Stimulated activated CD4-positive, alpha-beta T cell treated with anti-CD3 and anti-CD28 coated beads, Interleukin-15, amount 100 ng/mL, for 24 hours (primary cell): ENCODE results near the gene SUPT6H.
A peak's percentile ranks its signal among the peaks of the same experiment; 100 is the strongest.

Experiments used
- DNase-seq: peaks from one replicate; pipeline ENCODE4 v3.0.0-alpha.2; 2020

Gene SUPT6H

DNA sequence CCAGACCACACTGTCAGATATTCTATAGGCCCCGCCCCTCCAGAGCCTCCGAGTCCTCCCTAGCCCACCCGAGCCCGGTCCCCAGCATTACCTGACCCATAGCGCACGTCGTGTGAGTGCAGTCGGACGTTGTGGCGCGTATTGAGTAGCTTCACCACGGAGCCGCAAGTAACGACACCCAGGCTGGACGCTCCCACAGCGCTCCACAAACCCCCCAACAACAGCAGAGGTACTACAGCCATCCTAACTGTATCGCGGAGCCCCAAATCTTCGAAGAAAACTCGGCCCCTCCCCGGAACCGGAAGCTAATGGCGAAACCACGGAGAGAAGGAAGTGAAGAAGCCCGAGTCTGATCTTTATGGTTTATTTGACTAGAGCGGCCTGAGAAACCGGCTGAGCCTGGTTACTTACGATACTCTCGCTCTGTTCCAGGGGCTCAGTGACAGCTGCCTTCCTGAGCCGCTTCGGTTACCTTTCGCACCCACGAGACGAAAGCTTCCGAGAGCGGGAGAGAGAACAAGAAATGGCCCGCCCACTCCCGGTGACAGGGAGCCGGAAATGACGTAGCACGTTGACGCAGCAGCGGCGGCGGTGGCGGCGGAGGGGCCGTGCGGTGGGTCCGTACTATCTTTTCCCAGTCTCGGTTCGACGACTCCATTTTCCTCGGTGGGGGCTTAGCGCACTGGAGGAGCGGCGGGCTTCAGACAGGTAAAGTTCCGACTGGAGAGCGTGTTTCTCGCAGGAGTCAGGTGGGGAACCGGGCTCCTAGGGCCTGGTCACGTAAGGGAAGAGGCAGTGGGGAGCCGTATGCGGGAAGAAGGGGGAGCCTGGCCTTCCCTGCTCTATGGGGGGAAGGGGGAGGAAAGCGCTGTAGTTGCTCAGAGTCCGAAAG, at the start of gene SUPT6H, which contains the start of gene SDF2:
Gene SUPT6H (plus strand): TSS at position 571 of the 892 bp plus-strand sequence. CDS start 11,197 bp downstream, outside the sequence.
Gene SDF2 (minus strand): TSS at position 272 of the 892 bp plus-strand sequence. CDS start 30 bp downstream, at position 242.
- DNase-seq = peak; percentile 97

- DNase-seq = no peak
Measured at GRCh38 chr17:28612531-28612930, 49.5 kb upstream of the SUPT6H start.

GRCh38 chr17:28612936-28613872, 48.8 kb upstream of the SUPT6H start:
- DNase-seq = peak; percentile 42

DNA sequence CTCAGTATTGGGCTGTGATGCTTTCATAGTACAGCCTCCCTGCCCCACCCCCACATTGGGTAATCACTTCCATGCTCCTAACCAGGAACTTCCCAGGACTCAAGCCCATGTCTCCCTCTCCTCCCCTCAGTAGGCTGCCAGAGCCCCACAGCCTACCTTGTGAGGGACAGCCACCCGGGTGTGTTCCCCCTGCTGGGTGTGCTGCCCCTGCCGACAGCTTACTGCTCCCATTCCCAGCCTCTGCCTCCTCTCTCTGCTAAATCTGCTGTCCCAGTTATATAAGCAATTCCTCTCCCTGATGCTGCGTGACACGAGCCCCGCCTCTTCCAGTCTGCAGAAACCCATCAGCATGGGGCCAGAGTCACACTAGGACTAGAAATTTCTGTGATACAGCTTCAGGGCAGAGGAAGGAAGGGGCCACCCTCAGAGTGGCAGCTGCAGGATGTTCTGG, 48.0 kb upstream of the SUPT6H start, which contains the start of gene RSKR:
Gene RSKR (minus strand): TSS at position 255 of the 451 bp plus-strand sequence. CDS start 24 bp downstream, at position 231.
- no peak for DNase-seq

- no peak for DNase-seq
Measured at GRCh38 chr17:28615260-28615940, 46.6 kb upstream of the SUPT6H start.

GRCh38 chr17:28616281-28616680, 45.7 kb upstream of the SUPT6H start:
- no peak for DNase-seq

DNA sequence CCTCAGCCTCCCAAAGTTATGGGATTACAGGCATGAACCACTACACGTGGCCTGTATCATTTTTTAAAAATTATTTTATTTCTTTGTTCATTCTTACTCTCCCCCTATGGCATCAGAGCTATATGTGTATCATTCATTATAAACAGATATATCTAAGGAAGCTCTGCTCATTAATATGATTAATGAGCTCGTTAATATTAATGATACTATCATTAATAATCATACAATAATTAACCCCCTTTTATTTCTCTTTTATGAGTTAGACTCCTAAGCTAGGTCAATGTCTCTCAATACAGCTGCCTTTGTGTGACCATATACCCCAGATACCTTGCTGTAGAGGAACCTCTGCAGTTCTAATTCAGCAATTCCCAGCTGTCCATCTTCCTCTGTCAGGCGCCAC, 43.5 kb upstream of the SUPT6H start:
- DNase-seq = no peak

DNA sequence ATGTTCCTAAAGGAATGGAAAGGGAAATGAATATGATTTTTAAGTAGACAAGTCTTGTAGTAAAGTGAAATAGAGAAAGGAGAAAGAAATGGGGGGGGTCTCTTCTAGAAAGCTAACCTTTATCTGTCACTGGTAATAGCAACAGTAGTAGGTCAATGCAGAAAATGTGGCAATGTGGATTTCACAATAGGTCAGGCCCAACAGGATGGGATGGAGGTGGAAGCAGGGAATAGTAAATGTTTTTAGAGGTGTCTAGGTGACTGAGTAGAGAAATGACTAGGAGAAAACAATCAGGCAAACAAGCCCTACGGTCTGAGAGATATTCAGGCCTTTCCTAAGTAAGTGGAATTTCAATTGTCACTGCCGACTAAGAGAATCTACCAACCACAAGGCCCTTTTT, 42.0 kb upstream of the SUPT6H start:
- DNase-seq = no peak

DNA sequence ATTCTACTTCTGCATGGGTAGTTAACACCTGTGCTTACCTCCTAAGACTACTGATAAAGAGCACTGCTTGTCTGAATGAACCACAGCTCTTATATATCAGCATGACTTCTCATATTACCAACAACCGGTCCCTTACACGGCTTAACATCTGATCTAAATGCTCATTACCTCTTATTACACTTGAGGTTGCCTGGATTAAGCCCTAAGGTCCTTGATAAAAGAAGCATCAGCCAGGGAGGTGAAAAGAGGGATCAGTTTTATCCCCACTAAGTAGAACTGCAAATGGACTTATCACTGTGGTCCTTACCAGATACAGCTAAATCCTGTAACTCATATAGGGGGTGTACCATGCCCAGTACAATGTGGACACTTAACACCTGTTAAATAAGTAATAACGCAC, 39.8 kb upstream of the SUPT6H start:
- DNase-seq = no peak

DNA sequence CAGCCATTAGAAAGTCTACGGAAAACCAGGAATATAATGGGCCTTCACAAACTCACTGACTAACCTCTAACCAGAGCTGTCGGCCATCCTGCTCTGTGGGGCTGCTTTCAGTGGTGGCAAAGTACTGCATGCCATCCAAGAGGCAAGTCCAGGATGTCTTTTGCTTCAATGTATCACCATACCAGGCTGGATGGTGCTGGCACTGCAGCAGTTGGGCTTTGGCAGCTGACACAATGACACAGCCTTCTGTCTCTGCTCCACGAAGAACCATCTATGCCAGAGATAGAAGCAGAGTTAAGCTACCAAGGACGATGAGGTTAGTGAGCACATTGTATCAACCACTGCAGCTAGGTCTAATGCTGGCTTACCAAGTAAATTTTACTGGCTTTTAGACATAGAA, 38.3 kb upstream of the SUPT6H start:
- no peak for DNase-seq

- DNase-seq = no peak
Measured at GRCh38 chr17:28624148-28624547, 37.9 kb upstream of the SUPT6H start.

- DNase-seq = no peak
Measured at GRCh38 chr17:28626818-28627217, 35.2 kb upstream of the SUPT6H start.

GRCh38 chr17:28634206-28634865, 27.7 kb upstream of the SUPT6H start:
- DNase-seq = no peak

DNA sequence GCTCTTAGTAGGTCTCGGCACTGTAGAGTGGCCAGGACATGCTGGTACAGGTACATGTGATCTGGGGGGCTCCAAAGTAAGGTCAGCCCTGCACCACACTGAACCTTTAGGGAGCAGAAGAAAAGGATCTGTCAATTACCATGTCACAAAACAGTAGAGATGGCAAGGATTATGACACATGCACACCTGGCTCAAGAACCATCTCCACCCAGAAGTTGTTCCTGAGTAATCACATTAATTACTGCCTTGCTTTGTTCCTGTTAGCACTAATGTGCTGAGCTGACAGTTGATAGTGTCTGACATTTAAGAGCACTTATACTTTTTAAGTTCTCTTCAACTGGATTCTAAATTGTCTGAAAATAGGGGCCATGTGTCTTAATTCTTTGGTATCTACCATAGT, 26.5 kb upstream of the SUPT6H start:
- DNase-seq = no peak

- DNase-seq = no peak
Measured at GRCh38 chr17:28641579-28641978, 20.4 kb upstream of the SUPT6H start.

- DNase-seq = peak; percentile 57
Measured at GRCh38 chr17:28643983-28644786, 17.8 kb upstream of the SUPT6H start.

- peak; percentile 98 for DNase-seq
Measured at GRCh38 chr17:28644787-28645575, 17.0 kb upstream of the SUPT6H start, which contains the start of gene BLTP2. TSS of gene BLTP2 (minus strand) at chr17:28645158. CDS start at chr17:28645056, 102 bp downstream.

- no peak for DNase-seq
Measured at GRCh38 chr17:28645576-28645939, 16.4 kb upstream of the SUPT6H start.

DNA sequence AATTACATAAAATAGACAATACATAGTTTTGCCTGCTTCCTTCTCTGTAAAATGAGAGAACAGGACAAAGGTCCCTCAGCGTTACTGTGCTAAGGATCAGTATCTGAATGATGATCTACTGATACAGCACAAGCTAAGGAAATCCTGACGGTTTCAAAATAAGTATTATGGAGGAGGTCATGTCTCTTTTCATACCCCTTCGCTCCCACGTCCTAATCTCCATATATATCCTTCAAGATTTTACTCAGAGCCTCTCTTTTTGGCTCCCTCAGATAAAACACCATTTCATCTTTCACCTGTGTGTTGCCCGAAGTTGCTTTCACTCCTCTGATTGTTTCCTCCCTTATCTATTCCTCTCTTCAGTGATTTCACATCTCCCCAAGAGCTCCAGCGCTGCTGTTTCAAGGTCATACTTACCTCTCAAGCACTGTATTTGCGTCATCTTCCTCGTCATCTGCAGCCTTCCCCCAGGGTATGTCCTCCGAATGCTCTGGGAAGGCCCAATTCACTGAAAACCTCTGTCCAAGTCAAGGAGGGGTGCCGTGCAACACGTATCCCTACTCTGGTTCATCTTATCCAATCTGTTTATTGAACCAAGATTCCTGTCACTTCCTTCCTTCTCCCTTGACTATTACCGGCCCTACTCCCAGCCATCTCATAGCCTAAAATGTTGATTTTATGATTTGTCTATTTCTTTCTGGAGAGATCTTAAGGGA, 15.8 kb upstream of the SUPT6H start:
- no peak for DNase-seq

DNA sequence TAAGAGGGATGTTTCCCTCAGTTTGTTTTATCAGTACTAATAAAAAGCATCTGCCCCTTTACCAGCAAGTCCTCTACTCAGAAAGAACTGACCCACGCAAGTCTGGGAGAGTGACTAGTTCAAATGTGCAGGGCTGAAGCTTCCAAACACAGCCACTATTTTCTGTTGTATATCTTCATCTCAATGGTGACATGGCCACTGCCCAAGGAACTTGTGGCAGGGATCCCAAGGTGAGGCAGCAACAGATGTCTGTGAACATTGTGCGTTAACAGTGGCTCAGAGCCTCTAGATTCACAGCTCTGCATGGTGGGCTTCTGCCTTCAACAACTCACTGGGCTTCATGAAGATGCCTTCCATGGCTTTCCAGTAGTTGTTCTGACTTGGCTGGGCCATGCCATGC, 13.3 kb upstream of the SUPT6H start:
- DNase-seq = no peak
